CD14-positive monocyte (primary cell): ENCODE results near the gene GAGE13. TPM values are rescaled to one million over a fixed set of nuclear protein-coding genes. Genes with fewer than 3 reads are reported as not detected.

Source experiments
- DNase-seq, 3 donors: peaks; one replicate each; pipeline ENCODE4 v3.0.0-alpha.2; 2011 to 2022
- H2AFZ ChIP-seq: 2 replicates; pipeline ENCODE4 v1.6.0; 2012; ENCODE audit warnings: mild to moderate bottlenecking, low read depth, low read length, inconsistent platforms; ENCODE audit not compliant: insufficient read depth, poor library complexity, severe bottlenecking
- H3K27ac ChIP-seq, 2 donors: 1 replicate in 1 of 2; 2 replicates in 1 of 2; pipeline ENCODE4 v1.5.1; 2012 to 2013; ENCODE audit warnings: low read length in 2 of 2, control low read depth in 1 of 2, inconsistent platforms in 1 of 2, low read depth in 1 of 2, mild to moderate bottlenecking in 1 of 2
- H3K27me3 ChIP-seq, 2 donors: one replicate each; pipeline versions ENCODE4 v1.6.0 to v1.6.1; 2011 to 2013; ENCODE audit warnings: low read length in 2 of 2; ENCODE audit not compliant: control insufficient read depth in 2 of 2, insufficient read depth in 2 of 2
- H3K36me3 ChIP-seq, 2 donors: replicated peaks in 1 of 2; 1 replicate in 1 of 2; 2 replicates in 1 of 2; pipeline versions ENCODE4 v1.5.1 to v1.6.1; 2012 to 2013; ENCODE audit warnings: low read length in 2 of 2, control low read depth in 1 of 2, inconsistent platforms in 1 of 2, mild to moderate bottlenecking in 1 of 2; ENCODE audit not compliant: insufficient read depth in 2 of 2, control insufficient read depth in 1 of 2
- H3K4me1 ChIP-seq, 2 donors: 1 replicate in 1 of 2; 2 replicates in 1 of 2; pipeline versions ENCODE4 v1.5.1 to v1.6.1; 2012 to 2013; ENCODE audit warnings: low read length in 2 of 2, control low read depth in 1 of 2, inconsistent platforms in 1 of 2, mild to moderate bottlenecking in 1 of 2, moderate library complexity in 1 of 2; ENCODE audit not compliant: insufficient read depth in 2 of 2, control insufficient read depth in 1 of 2
- H3K4me2 ChIP-seq: replicated peaks from 2 replicates; pipeline ENCODE3; 2012; ENCODE audit warnings: low read length, moderate library complexity, mild to moderate bottlenecking; ENCODE audit not compliant: poor library complexity, severe bottlenecking; ENCODE audit errors: extremely low read depth
- H3K4me3 ChIP-seq, 3 experiments: fragments of 200-600 bp in 1 of 3; sonication (generic) in 1 of 3; replicated peaks in 1 of 3; 1 replicate in 2 of 3; 2 replicates in 1 of 3; pipeline ENCODE4 v1.5.1; 2011 to 2013; ENCODE audit warnings: low read length in 3 of 3, mild to moderate bottlenecking in 3 of 3, control low read depth in 2 of 3, low read depth in 2 of 3, inconsistent platforms in 1 of 3, moderate library complexity in 1 of 3
- H3K79me2 ChIP-seq: 2 replicates; pipeline ENCODE4 v1.6.0; 2012; ENCODE audit warnings: mild to moderate bottlenecking, control low read depth, inconsistent platforms, low read length, moderate library complexity; ENCODE audit not compliant: insufficient read depth
- H3K9ac ChIP-seq: 2 replicates; pipeline ENCODE4 v1.6.0; 2017; ENCODE audit warnings: low read length, mild to moderate bottlenecking; ENCODE audit not compliant: insufficient read depth, poor library complexity, severe bottlenecking
- H3K9me3 ChIP-seq, 2 donors: replicated peaks in 1 of 2; 1 replicate in 1 of 2; 2 replicates in 1 of 2; pipeline versions ENCODE4 v1.5.1 to v1.6.1; 2012 to 2013; ENCODE audit warnings: low read length in 2 of 2, control low read depth in 1 of 2; ENCODE audit not compliant: control insufficient read depth in 1 of 2, insufficient read depth in 1 of 2
- H4K20me1 ChIP-seq: 2 replicates; pipeline ENCODE4 v1.6.0; 2012; ENCODE audit warnings: mild to moderate bottlenecking, low read length, control low read depth, moderate library complexity; ENCODE audit not compliant: insufficient read depth
- H3K27ac Mint-ChIP-seq, 7 donors: one replicate each; pipeline ENCODE4 v1.8.0; 2020; ENCODE audit warnings: mild to moderate bottlenecking in 7 of 7, mixed read lengths in 7 of 7, moderate library complexity in 6 of 7, inconsistent platforms in 2 of 7
- H3K27me3 Mint-ChIP-seq, 3 donors: one replicate each; pipeline ENCODE4 v1.8.0; 2021 to 2022; ENCODE audit warnings: low read depth in 3 of 3, mild to moderate bottlenecking in 3 of 3, mixed read lengths in 3 of 3, moderate library complexity in 3 of 3, inconsistent platforms in 1 of 3
- H3K36me3 Mint-ChIP-seq, 2 donors: one replicate each; pipeline ENCODE4 v1.8.0; 2020; ENCODE audit warnings: mixed read lengths in 2 of 2, inconsistent platforms in 1 of 2, mild to moderate bottlenecking in 1 of 2
- H3K4me1 Mint-ChIP-seq: one replicate; pipeline ENCODE4 v1.8.0; 2020; ENCODE audit warnings: mild to moderate bottlenecking, mixed read lengths
- H3K4me3 Mint-ChIP-seq, 2 donors: one replicate each; pipeline ENCODE4 v1.8.0; 2020; ENCODE audit warnings: mild to moderate bottlenecking in 2 of 2, mixed read lengths in 2 of 2, moderate library complexity in 1 of 2
- H3K9me3 Mint-ChIP-seq, 7 donors: one replicate each; pipeline ENCODE4 v1.8.0; 2020 to 2022; ENCODE audit warnings: mixed read lengths in 7 of 7, mild to moderate bottlenecking in 6 of 7, moderate library complexity in 6 of 7, inconsistent platforms in 2 of 7
- WGBS: methylation state at CpG from one replicate; pipeline ENCODE4 v1.1.5; 2013; ENCODE audit warnings: missing lambda C conversion rate; ENCODE audit not compliant: insufficient coverage; 5-methylcytosine and 5-hydroxymethylcytosine counted together
- intact Hi-C, 2 donors: fragments of 100-400 bp; cut with micrococcal nuclease; formaldehyde crosslinking; loops; one replicate each; pipeline versions ENCODE4 v1.15.0 to v1.15.1; 2023
- polyA plus RNA-seq, 3 donors: library from polyadenylated mRNA; depleted of rRNA in 1 of 3; unstranded in 2 of 3; stranded (reverse) in 1 of 3; fragments of 300-500 nt in 2 of 3; fragments of >200 nt in 1 of 3; fragmentation: Illumina TruSeq in 2 of 3; gene quantifications; 1 replicate in 2 of 3; 2 replicates in 1 of 3; pipeline ENCODE4 v1.2.3, GENCODE V29; 2012 to 2021
- TF ChIP-seq, protein P1 (sequence below): fragments of 200-600 bp; IDR thresholded peaks from one replicate; pipeline ENCODE4 v1.8.0; 2022; ENCODE audit warnings: antibody characterized with exemption, mild to moderate bottlenecking

The GAGE13 gene
- polyA plus RNA-seq, 3 donors, result not detected

DNA sequence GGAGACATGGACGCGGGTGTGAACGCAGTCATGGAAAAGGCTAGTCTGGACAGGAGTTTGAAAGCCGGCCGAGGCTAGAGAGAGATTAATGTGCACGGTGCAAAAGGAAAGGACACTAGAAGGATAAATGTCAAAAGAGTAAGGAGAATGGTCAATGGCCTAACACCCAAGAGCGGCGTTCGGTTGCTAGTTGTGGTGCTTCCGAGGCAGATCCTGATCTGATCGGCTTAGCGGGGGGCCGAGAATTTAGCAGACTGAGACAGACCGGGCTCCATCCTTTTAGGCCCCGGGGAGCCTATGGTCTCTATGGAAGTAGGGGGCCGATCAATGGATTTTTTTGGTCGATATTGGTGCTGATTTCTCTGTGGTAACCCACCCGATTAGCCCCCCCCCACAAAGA is 21.0 kb upstream of the GAGE13 start:
- Mint-ChIP-seq H3K9me3 (peaks cover 0 to 2% (median 0%) of the 10 kb centered on the region in 7 donors), H3K27me3 (peaks cover 0 to 4% (median 0%) of the 10 kb centered on the region in 3 donors), H3K4me1 (peaks cover 65% of the 10 kb centered on the region), H3K4me3 (no peak overlapping the region), H3K27ac (peak overlapping the region in 3 of 7 donors; percentile 28 to 96 (median 69)), H3K36me3 (no peaks in the 10 kb centered on the region)
- H3K4me1 ChIP-seq, result peaks cover 51 to 71% of the 10 kb centered on the region in 2 donors
- H2AFZ ChIP-seq, result peak overlapping the region; percentile 79
- WGBS, result 94% methylated on average over 3 of the region's 18 CpGs
- no peaks in the 10 kb centered on the region for H3K27me3 ChIP-seq
- no peak overlapping the region for H3K4me3 ChIP-seq
- H3K36me3 ChIP-seq, result no peaks in the 10 kb centered on the region
- TF ChIP-seq, protein P1, sequence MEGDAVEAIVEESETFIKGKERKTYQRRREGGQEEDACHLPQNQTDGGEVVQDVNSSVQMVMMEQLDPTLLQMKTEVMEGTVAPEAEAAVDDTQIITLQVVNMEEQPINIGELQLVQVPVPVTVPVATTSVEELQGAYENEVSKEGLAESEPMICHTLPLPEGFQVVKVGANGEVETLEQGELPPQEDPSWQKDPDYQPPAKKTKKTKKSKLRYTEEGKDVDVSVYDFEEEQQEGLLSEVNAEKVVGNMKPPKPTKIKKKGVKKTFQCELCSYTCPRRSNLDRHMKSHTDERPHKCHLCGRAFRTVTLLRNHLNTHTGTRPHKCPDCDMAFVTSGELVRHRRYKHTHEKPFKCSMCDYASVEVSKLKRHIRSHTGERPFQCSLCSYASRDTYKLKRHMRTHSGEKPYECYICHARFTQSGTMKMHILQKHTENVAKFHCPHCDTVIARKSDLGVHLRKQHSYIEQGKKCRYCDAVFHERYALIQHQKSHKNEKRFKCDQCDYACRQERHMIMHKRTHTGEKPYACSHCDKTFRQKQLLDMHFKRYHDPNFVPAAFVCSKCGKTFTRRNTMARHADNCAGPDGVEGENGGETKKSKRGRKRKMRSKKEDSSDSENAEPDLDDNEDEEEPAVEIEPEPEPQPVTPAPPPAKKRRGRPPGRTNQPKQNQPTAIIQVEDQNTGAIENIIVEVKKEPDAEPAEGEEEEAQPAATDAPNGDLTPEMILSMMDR, result no peak
- DNase-seq, result no peak
- no peak overlapping the region for H3K9ac ChIP-seq
- intact Hi-C loops, result no loop called here
- H3K9me3 ChIP-seq, result no peaks in the 10 kb centered on the region
- H3K4me2 ChIP-seq, result no peak overlapping the region
- no peaks in the 10 kb centered on the region for H4K20me1 ChIP-seq
- H3K27ac ChIP-seq, result peak overlapping the region in 1 of 2 donors; percentile 92
- H3K79me2 ChIP-seq, result no peaks in the 10 kb centered on the region

DNA sequence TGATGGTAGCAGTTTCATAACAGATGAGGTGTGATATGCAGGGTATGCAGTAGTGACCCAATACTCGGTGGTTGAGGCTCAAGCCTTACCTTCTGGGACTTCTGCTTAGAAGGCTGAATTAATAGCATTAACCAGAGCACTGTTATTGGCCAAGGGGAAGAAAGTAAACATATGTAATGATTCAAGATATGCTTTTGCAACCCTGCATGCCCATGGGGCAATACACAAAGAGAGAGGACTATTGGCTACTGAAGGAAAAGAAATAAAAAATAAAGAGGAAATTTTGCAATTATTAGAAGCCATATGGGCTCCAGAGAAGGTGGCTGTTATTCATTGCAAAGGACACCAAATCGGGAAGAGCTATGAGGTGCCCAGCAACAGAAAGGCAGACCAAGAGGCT is 19.2 kb upstream of the GAGE13 start:
- peaks cover 0 to 2% (median 0%) of the 10 kb centered on the region in 7 donors for H3K9me3 Mint-ChIP-seq

More for the DNA sequence above, 19.2 kb upstream of the GAGE13 start:
- H3K27me3 ChIP-seq, result no peaks in the 10 kb centered on the region
- no peaks in the 10 kb centered on the region for H3K36me3 ChIP-seq
- H3K9me3 ChIP-seq, result no peaks in the 10 kb centered on the region
- H4K20me1 ChIP-seq, result no peaks in the 10 kb centered on the region
- H3K27ac ChIP-seq, result peak overlapping the region; percentile 44 to 74
- no peak overlapping the region for H3K9ac ChIP-seq
- H3K4me3 ChIP-seq, result peak overlapping the region in 1 of 3 experiments; percentile 29
- intact Hi-C loops, result no loop called here
- no peaks in the 10 kb centered on the region for H3K36me3 Mint-ChIP-seq
- no CpG with 5 or more reads among the region's 2 CpGs for WGBS
- no peaks in the 10 kb centered on the region for H3K27me3 Mint-ChIP-seq
- peaks cover 51 to 80% of the 10 kb centered on the region in 2 donors for H3K4me1 ChIP-seq
- H3K4me1 Mint-ChIP-seq, result peaks cover 75% of the 10 kb centered on the region
- DNase-seq, result peak; percentile 47 to 71 (median 66)
- peak overlapping the region; percentile 30 for H3K4me2 ChIP-seq
- TF ChIP-seq, protein P1, result no peak
- H3K27ac Mint-ChIP-seq, result peak overlapping the region; percentile 67 to 91 (median 84)
- no peak overlapping the region for H2AFZ ChIP-seq
- no peak overlapping the region for H3K4me3 Mint-ChIP-seq
- H3K79me2 ChIP-seq, result no peaks in the 10 kb centered on the region
